Cardiac fibroblast (primary cell): ENCODE results near the gene EID2B.

ENCODE experiments used
- DNase-seq, 2 donors: peaks; one replicate each; pipeline versions ENCODE4 v3.0.0 to v3.0.0-alpha.2; 2010; ENCODE audit warnings: low read depth in 2 of 2
- H3K4me3 ChIP-seq, 2 donors: replicated peaks in 1 of 2; 1 replicate in 1 of 2; 2 replicates in 1 of 2; pipeline ENCODE4 v1.5.1; 2011; ENCODE audit warnings: low read depth in 2 of 2, low read length in 2 of 2, mild to moderate bottlenecking in 2 of 2, moderate library complexity in 1 of 2
- CTCF ChIP-seq: IDR thresholded peaks from one replicate; pipeline ENCODE4 v1.5.1; 2011; ENCODE audit warnings: low read depth, mild to moderate bottlenecking, low read length, inconsistent platforms

EID2B gene

GRCh38 chr19:39532233-39533002, at the start of gene EID2B:
TSS of gene EID2B (minus strand) at chr19:39532852. CDS start at chr19:39532802, 50 bp downstream.
- H3K4me3 ChIP-seq, result peak within 1 kb of the TSS; percentile 75 to 96
- TF ChIP-seq CTCF, result peak; percentile 99
- DNase-seq, result peak; percentile 97

GRCh38 chr19:39582442-39582841, 49.8 kb upstream of the EID2B start:
- H3K4me3 ChIP-seq, result no peak overlapping the region
- DNase-seq, result no peak
- no peak for TF ChIP-seq CTCF

GRCh38 chr19:39568604-39569003, 36.0 kb upstream of the EID2B start:
- TF ChIP-seq CTCF, result no peak
- no peak overlapping the region for H3K4me3 ChIP-seq
- peak in 1 of 2 donors; percentile 69 for DNase-seq

- no peak overlapping the region for H3K4me3 ChIP-seq
- peak in 1 of 2 donors; percentile 6 for DNase-seq
- no peak for TF ChIP-seq CTCF
Observed at GRCh38 chr19:39566064-39566463, 33.4 kb upstream of the EID2B start.

GRCh38 chr19:39563408-39563807, 30.8 kb upstream of the EID2B start:
- DNase-seq, result peak in 1 of 2 donors; percentile 85
- no peak for TF ChIP-seq CTCF
- no peak overlapping the region for H3K4me3 ChIP-seq

GRCh38 chr19:39558624-39559117, 26.0 kb upstream of the EID2B start:
- no peak for DNase-seq
- no peak for TF ChIP-seq CTCF
- no peak overlapping the region for H3K4me3 ChIP-seq
